Thyroid gland (tissue), 4 donors: ENCODE data around the gene FAM186B.

ENCODE experiments used
- CTCF ChIP-seq, 6 experiments: fragments of 200-600 bp in 3 of 6; fragments of 450-650 bp in 3 of 6; sonication (generic) in 3 of 6; IDR thresholded peaks; one replicate each; pipeline ENCODE4 v1.5.1; 2016 to 2019; ENCODE audit warnings: antibody characterized with exemption in 6 of 6, mild to moderate bottlenecking in 2 of 6, inconsistent platforms in 1 of 6, moderate library complexity in 1 of 6
- POLR2A ChIP-seq, 2 donors: fragments of 450-650 bp; IDR thresholded peaks; one replicate each; pipeline ENCODE4 v1.6.1; 2017; ENCODE audit warnings: antibody characterized with exemption in 2 of 2, mild to moderate bottlenecking in 2 of 2, moderate library complexity in 1 of 2

- TF ChIP-seq POLR2A (IDR thresholded peaks at IDR 0.05) (no peak), CTCF (IDR thresholded peaks at IDR 0.05) (no peak)
Measured at GRCh38 chr12:49632401-49632800, 27.0 kb upstream of the FAM186B start.
